GM21717 (cell line): ENCODE data around the gene CD40.

Experiments
- ATAC-seq: cut with Tn5 transposase; IDR thresholded peaks from one replicate; pipeline ENCODE4 v1.9.1; 2021; ENCODE audit warnings: mild to moderate bottlenecking, moderate library complexity; ENCODE audit not compliant: unreplicated experiment

The CD40 gene

GRCh38 chr20:46121184-46121930 is 3.2 kb downstream of the CD40 start:
- no peak for ATAC-seq

GRCh38 chr20:46122071-46122470 is 4.0 kb downstream of the CD40 start:
- no peak for ATAC-seq

GRCh38 chr20:46122516-46123481 is 4.7 kb downstream of the CD40 start:
- no peak for ATAC-seq

- no peak for ATAC-seq
Measured at GRCh38 chr20:46123482-46124245, 5.5 kb downstream of the CD40 start.

GRCh38 chr20:46126440-46127056 is 8.4 kb downstream of the CD40 start:
- no peak for ATAC-seq

GRCh38 chr20:46127396-46128010 is 9.4 kb downstream of the CD40 start:
- ATAC-seq, result no peak

GRCh38 chr20:46128310-46129151 is 10.4 kb downstream of the CD40 start:
- no peak for ATAC-seq

- ATAC-seq, result no peak
Measured at GRCh38 chr20:46129955-46130481, 11.9 kb downstream of the CD40 start.

- ATAC-seq, result no peak
Measured at GRCh38 chr20:46130534-46130933, 12.4 kb downstream of the CD40 start.

- ATAC-seq, result no peak
Measured at GRCh38 chr20:46131396-46131795, 13.3 kb downstream of the CD40 start.

GRCh38 chr20:46132705-46133120 is 14.6 kb downstream of the CD40 start:
- no peak for ATAC-seq

GRCh38 chr20:46133886-46134654 is 16.0 kb downstream of the CD40 start:
- ATAC-seq, result no peak

- no peak for ATAC-seq
Measured at GRCh38 chr20:46134716-46135115, 16.6 kb downstream of the CD40 start.

- ATAC-seq, result no peak
Measured at GRCh38 chr20:46135856-46136633, 17.9 kb downstream of the CD40 start.

GRCh38 chr20:46137816-46138215 is 19.7 kb downstream of the CD40 start:
- no peak for ATAC-seq

GRCh38 chr20:46139266-46139889 is 21.3 kb downstream of the CD40 start:
- ATAC-seq, result no peak

- ATAC-seq, result no peak
Measured at GRCh38 chr20:46139908-46140482, 21.9 kb downstream of the CD40 start.
